ENCODE measurements around the gene RASA4.
A peak's percentile ranks its signal among the peaks of the same experiment; 100 is the strongest.
"Not testable (repeated sequence)": the region's sequence is repeated elsewhere in the genome, so short reads cannot be mapped to it uniquely, and the experiment has no call there.

Gene RASA4

DNA sequence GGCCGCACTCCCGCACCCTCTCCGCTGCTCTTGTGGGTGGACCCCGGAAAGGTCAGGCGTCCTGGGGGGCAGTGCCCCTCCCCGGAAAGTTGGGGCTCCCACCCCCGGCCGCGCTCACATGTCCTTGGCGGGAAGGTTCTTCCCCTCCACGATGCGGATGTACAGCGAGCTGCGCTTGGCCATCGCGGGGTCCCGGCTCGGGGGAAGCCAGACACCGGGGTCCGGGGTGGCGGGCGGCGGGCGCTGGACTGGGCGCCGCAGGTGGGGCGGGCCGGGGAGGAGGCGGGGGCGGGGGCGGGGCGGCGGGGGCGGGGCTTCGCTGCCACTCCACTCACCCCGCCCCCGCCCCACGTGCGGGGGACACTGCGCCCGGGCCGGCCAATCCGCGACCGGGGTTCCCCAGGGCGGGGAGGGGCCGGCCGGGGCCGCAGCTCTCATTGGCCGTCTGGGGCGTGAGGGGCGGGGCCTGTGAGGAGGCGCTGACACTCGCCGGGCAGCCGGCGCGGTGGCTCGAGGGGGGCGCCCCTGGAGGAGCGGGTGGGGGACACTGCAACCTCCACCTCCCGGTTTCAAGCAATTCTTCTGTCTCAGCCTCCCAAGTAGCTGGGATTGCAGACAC is at the start of gene RASA4:
Gene RASA4, minus strand, starts transcription at position 250 of the 619 bp plus-strand sequence. Its CDS starts 67 bp downstream, at position 183.
- peak; percentile 57 for DNase-seq

DNA sequence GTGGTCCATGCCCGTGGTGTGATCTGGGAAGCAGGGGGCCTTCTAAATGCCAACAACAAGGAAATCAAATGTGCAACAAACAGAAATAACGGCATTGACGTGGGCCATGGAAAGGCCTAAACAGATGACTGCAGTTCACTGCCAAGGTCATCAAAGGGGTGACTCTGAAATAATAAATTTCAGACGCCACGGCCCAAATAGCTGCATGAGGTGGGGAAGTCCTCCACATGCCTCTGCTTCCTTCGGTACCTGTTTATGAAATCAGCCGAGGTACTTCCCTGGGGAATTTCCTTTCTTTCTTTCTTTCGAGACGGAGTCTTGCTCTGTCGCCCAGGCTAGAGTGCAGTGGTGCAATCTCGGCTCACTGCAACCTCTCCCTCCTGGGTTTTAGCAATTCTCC is 48.2 kb upstream of the RASA4 start:
- not testable (repeated sequence) for DNase-seq

DNA sequence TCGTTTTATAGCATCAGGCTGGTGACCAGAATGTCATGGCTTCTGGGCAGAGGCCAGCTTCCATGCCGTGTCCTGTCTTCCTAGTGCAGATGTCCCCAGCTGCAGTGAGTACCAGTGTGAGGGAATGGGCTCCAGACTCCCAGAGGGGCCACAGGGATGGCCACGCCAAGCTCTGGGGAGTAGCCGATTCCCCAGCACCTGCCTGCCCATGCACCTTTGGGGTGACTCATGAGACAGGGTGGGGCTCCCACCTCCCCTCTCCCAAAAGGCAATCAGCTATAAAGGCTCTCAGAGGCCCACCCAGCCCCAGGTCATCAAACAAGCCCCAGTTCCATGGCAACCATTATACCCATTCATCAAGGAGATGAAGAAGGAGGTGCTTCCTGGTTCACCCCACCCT is 33.4 kb upstream of the RASA4 start, which contains the start of gene SPDYE2B:
Gene SPDYE2B, plus strand, starts transcription at position 396 of the 400 bp plus-strand sequence. CDS start 2,030 bp downstream, outside the sequence.
- DNase-seq, result not testable (repeated sequence)

DNA sequence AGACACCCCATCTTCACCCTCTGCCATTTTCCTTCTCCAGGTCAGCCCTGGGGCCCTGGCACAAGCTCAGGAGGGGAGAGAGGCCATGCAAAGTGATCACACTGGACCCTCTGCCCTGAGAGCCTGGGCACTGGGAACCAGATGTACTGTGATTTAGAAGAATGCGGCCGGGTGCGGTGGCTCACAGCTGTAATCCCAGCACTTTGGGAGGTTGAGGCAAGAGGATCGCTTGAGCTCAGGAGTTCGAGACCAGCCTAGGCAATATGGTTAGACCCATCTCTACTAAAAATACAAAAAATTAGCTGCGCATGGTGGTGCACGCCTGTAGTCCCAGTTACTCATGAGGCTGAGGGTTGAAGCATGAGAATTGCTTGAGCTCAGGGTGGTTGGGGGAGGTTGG is 31.3 kb upstream of the RASA4 start:
- not testable (repeated sequence) for DNase-seq

DNA sequence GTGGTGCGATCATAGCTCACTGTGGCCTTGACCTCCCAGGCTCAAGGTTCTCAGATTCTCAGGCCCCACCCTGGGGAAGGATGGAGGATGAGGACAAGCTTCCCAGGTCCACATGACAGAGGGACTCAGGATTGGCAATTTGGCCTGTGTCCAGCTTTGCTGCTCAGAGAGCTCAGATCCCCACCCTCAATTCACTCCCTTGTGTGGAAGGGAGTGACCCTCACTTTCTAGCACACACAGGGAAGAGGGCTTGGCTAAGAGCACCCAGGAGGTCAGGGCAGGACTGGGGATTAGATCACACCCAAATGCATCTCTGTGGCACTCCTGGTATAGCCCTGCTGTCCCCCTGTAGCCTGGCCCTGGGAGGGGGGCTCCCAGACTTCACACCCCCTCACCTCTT is 26.8 kb upstream of the RASA4 start:
- not testable (repeated sequence) for DNase-seq

DNA sequence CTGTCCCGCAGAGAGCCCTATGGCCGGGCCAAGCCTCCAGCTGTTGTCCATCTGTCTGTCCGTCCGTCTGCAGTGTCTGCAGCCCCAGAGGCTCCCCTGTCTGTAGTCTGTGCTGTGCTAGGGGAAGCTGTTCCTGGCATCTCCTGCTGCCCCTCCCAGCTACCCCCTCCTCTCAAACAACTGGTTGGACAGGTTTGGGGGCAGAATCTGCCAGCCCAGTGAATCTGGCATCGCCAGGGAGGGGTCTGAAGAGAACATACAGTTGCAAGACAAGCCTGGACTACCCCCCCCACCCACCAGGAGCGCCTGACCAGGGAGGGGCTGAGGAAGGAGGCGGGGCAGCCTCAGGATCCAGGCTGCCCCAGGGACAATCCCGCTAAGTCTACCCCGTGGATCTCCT is 26.1 kb upstream of the RASA4 start, which contains the start of gene UPK3BL1:
Gene UPK3BL1, minus strand, starts transcription at position 101 of the 400 bp plus-strand sequence. Its CDS starts 50 bp downstream, at position 51.
- not testable (repeated sequence) for DNase-seq

DNA sequence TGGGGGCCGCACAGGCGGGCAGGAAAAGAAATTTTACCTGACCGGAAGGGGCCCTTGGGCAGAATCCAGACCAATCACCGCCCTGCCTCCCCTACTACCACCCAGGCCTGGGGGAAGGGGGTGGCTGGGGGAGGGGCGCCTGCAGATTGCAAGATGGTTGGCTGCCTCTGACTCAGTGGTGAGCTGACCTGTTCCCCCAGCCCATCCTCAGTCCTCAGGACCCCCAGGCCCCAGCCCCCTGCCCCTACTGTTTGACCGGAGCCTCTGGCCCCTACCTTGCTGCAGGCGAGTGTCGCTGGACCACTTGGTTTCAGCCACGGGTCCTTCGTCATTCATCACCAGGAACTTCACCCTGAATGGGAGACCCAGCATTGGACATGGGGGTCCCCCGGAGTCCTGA is 22.3 kb upstream of the RASA4 start:
- DNase-seq, result not testable (repeated sequence)

DNA sequence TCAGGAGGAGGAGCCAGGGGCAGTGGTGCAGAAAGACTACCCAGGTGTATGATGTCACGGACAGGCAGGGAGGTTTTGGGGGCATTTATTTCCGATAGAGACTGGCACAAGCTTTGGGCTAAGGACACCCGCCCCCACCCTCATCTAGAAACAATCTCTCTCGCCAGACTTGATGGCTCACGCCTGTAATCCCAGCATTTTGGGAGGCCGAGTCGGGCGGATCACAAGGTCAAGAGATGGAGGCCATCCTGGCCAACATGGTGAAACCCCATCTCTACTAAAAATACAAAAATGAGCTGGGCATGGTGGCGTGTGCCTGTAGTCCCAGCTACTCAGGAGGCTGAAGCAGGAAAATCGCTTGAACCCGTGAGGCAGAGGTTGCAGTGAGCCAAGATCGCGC is 20.4 kb upstream of the RASA4 start:
- not testable (repeated sequence) for DNase-seq

DNA sequence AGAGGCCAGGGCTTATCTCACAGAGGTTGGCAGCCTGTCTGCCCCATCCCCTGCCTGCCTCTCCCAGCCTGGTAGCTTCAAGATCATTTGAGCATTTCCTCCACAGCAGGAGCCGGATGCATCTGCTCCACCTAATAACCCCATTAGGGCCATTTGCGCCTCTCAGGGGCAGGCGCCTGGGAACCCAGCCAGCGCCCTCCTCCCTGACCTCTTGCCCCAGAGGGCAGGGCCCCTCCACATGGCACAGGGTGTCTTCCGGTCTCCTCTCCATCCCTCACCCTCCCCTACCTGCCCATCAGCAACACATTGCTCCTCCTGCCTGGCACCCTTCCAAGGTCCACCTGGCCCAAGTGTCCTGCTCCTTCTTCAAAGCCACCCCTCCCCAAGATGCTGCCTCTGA is 18.8 kb upstream of the RASA4 start:
- not testable (repeated sequence) for DNase-seq

DNA sequence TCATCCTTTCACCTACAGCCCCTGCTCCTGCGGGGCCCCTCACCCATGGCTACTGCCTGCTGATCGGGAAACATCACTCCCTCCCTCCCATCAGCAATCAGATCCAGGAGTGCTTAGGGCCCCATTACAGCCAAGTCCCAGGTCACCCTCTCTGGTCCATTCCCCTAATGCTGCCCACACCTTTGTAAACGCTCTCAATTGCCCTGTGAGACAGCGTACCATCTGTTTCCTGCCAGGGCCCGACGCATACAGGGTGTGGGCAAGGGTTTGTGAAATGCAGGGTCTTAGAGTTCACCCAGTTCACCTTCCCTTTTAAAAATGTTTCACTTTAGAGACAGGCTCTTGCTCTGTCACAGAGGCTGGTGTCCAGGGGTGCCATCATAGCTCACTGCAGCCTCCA is 17.7 kb upstream of the RASA4 start:
- DNase-seq, result not testable (repeated sequence)

DNA sequence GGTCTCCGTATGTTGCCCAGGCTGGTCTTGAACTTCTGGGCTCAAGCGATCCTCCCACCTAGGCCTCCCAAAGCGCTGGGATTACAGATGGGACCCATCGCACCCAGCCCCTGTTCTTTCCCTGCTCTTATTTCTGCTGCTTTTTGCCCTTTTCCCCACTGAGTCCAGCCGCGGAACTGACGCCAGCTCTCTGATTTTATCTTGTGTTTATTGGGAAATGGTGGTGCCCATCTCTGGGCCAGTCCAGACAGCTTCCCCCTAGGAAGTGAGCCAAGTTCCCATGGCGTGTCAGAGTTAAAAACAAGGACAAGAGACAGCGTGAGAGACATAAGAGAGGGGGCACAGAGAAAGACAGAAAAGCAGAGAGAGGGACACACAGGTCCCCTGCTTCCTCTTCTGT is 14.1 kb upstream of the RASA4 start:
- not testable (repeated sequence) for DNase-seq

DNA sequence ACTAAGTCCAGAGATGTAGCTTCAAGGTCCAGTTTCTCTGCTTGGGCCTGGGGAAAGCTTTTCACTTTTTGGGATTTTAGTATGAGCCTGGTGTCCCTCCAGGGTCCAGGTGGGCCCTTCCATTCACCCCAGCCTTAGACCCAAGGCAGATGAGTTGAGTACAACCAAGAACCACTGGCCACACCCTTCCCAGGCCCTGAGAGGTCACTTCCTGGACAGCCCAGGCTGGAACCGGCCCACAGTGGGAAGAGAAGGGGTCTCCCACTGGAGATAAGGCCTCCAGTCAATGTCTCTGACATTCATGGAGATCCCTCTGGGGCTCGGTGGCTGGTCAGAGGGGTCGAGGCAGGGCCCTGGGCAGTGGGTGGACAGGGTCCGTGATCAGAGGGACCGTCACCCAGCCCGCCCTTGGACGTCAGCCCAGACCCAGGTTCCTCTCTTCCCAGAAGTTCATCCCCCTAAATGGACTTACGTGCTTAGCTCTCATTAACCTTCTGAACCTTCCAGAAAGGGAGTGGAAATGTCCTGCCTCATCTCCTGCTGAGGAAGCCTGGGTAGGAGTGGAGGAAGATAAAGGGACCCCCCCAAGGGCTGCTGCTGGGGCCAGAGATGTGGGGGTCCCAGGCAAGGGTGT is 10.8 kb upstream of the RASA4 start:
- not testable (repeated sequence) for DNase-seq

DNA sequence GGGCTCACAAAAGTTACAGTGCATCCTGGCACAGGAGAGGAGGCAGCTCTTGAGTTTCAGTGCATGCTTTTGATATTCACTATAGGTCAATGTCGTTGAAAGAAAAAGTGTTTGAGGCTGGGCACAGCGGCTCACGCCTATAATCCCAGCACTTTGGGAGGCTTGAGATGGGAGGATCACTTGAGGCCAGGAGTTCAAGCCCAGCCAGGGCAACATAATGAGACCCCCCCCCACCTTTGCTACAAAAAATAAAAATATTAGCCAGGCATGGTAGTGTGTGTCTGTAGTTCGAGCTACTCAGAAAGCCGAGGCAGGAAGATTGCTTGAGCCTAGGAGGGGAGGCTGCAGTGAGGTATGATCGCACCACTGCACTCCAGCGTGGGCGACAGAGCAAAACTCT is 1.6 kb upstream of the RASA4 start:
- not testable (repeated sequence) for DNase-seq

DNA sequence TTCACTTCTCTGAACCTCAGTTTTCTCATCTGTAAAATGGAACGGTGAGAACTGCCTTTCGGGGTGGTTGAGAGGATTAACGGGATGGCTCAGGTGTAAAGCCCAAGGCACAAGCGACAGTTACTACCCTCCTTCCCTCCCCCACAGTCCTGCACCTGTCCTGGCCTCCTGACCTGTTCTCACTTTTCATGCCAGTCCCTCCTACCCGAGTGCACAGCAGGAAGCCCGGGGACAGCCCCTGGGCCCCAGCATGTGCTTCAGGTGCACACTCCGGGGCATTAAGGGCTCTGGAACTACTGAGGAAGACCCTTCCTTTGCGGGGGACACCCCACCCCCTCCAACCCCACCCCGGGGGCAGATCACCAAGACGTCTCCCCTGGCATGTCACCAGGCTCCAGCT is 626 bp downstream of the RASA4 start:
- DNase-seq, result not testable (repeated sequence)

DNA sequence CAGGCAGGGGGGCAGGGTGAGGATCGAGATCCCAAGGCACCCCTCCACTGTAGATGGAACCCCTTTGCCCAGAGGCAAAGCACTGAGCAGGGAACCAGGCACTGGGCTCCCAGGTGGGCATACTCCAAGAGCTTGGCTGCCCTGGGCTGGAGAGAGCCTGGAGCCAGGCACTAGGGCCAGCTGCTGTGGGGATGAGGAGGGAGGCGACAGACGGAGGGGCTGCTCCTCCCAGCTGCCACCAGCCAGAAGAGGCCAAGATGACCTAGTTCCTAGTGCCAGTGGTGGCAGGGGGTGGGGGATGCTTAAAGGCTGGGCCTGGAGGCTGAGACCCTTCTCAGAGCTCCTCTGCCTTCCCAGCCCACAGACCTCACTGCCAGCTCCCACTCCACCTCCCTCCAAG is 1.7 kb downstream of the RASA4 start:
- not testable (repeated sequence) for DNase-seq

DNA sequence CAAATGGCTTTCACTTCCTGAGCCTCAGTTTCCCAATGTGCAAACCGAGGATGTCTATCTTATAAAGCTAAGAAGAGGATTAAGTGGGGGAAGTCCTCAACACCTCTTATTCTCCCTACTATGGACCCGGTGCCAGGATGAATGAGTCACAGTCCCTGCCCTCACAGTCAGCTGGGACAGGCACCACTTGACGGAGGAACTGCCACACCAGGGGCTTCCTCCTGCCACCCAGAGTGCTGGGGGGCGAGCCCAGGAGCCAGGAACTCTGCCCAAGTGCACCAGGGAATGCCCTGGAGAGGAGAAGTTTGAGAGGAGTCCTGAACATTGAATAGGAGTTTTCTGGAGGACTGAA is 2.2 kb downstream of the RASA4 start:
- DNase-seq, result not testable (repeated sequence)

DNA sequence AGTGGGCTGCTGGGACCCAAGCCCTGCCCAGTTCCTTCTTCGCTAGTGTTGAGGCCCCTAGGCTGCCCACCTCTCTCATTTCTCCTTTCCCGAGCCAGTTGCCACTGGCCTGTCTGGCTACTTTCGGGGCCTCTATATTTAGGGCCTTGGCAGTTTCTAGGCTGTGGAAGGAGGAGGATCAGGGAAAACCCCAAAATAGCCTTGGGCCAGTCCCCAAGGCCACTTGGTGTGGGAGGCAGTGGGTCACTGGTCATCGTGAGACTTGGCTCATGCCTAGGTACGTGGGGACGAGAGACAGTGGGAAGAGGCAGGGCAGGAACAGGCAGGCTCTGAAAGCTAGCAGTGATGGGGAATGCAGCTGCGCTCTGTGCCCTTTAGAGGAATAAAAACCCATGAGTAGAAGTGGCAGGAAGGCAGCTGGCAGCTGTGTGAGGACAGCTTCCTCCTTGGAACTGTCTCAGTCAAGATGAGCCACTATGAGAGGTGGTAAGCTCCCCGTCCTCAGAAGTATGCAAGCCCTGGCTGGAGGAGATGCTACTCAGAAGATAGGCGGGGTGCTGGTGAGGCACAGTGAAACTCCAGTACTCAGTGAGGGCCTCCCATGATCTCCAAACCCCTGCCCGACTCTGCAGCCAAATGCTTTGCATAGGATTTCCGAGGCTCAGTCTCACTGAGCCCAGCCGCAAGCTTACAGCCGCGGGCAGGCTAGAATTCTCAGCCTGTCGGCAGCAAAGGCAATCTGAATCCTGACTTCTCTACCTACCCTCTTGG is 2.8 kb downstream of the RASA4 start:
- DNase-seq, result not testable (repeated sequence)

DNA sequence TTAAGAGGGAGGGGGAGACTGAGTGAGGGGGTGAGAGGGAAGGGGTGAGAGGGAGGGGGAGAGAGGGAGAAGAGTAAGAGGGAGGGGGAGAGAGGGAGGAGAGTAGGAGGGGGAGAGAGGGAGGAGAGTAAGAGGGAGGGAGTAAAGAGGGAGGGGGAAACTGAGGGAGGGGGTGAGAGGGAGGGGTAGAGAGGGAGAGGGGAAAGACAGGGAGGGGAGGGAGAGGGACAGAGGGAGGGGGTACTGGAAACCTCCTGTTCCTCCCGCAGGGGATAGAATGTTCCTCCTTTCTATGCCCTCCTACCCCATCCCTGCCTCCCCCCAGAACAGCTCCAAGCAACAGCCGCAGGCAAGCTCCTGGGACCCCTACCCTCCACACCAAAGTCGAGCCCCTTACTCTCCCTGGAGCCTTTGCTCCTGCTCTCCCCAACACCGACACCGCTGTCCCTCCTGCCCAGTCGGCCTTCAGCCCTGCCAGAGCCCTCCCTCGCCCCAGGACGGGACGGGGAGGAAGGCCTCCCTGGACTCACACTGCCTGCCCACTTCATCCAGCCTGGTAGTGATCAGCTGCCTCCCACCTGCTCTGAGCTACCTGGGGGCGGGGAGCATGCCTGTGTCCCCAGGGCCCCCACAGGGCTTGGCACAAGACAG is 4.8 kb downstream of the RASA4 start:
- peak; percentile 2 for DNase-seq

DNA sequence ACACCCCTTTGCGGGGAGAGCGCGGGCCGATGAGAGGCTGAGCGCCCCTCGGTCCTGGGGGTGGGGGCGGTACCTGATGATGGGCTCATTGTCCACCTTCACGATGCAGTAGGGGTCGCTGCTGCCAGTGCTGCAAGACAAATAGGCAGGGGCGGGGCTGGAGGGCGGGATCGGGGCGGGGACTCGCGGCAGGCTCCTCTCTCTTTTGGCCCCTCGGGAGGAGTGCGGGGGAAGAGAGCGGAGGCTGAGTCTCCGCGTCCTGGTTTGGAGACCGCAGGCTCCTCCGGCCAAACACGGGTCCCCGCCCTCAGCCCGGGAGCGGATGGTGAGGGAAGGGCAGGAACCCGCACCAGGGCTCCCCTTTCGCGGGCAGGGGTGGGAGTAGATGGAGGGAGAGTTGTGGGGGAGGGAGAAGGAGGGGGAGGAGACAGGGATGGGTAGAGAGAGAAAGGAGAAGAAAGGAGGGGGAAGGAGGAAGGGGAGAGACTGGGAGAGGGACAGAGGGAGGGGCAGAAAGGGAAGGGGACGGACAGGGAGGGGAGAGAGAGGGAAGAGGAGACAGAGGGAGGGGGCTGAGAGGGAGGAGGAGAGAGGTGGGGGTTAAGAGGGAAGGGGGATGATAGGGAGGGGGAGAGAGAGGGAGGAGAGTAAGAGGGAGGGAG is 5.4 kb downstream of the RASA4 start:
- DNase-seq, result not testable (repeated sequence)

DNA sequence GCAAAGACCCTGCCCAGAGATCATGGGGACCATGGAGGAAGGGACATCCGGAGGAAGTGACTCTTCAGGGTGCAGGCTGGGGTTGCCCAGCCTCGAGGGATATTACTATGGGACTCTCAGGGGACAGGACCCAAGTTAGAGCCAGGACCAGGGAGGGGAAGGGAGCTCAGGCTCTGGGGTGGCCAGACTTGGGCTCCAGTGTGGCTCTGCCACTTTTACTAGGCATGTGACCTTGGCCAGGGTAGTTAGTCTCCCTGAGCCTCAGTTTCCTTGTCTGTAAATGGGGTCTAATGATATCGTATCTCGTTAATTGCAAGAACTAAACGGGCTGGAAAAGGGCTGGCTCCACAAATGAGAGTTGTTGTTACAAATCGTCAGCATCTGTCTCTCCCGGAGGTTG is 6.1 kb downstream of the RASA4 start:
- DNase-seq, result not testable (repeated sequence)

DNA sequence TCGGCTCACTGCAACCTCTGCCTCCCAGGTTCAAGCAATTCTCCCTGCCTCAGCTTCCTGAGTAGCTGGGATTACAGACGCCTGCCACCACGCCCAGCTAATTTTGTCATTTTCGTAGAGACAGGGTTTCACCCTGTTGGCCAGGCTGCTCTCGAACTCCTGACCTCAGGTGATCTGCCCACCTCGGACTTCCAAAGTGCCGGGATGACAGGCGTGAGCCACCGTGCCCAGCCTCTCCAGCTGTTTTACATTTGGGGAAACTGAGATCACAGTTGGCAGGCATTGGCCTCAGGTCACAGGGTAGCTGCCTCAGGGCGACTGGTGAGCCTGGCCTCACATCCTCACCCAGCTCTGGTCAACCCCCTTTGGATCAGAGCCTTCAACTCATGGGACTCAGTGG is 6.8 kb downstream of the RASA4 start:
- DNase-seq, result not testable (repeated sequence)

DNA sequence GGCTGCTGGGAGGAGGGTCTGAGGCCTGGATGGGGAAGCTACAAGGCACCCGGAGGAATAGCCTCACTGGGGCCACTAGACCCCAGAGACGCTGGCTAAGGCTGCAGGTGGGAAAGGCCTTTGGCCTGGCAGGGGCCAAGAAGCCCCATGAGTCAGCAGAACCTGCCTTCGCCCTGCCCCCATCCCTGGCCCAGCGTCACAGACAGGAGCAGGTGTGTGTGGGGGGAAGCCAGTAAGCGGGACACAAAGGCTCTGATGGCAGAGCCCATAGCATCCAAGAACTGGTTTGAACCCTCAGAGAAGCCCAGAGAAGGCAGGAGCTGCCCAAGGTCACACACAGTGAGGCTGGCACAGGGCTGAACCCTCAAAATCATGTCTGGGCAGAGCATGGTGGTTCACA is 9.7 kb downstream of the RASA4 start:
- DNase-seq, result not testable (repeated sequence)

Data from RPMI8226 (cell line).